H1 (cell line): ENCODE data around the gene VCX. TPM values are rescaled to one million over a fixed set of nuclear protein-coding genes. Genes with fewer than 3 reads are reported as not detected.

Source experiments
- CTCF ChIA-PET: fragments of 300-600 bp; sonication (Branson Sonifier 250); formaldehyde crosslinking; loops from one replicate; lab custom pipeline; 2021; ENCODE audit not compliant: partially characterized antibody; lab: Charles Lee
- POLR2A ChIA-PET: fragments of 300-600 bp; sonication (Branson Sonifier 250); formaldehyde crosslinking; loops from one replicate; lab custom pipeline; 2021; ENCODE audit warnings: inconsistent platforms; ENCODE audit not compliant: partially characterized antibody; lab: Charles Lee
- DNase-seq, 2 experiments: peaks; one replicate each; pipeline versions ENCODE4 v3.0.0 to v3.0.0-alpha.2; 2010 to 2022; ENCODE audit warnings: low spot score in 2 of 2, low read depth in 1 of 2, mixed read lengths in 1 of 2
- FAIRE-seq: peaks from 2 replicates; lab custom pipeline; 2011; peaks lifted over from hg19 to GRCh38; lab: Jason Lieb, UNC
- H2AFZ ChIP-seq: 2 replicates; pipeline ENCODE4 v1.8.1; 2012; ENCODE audit warnings: low read length, inconsistent platforms
- H2AK5ac ChIP-seq: 2 replicates; pipeline ENCODE4 v1.6.1; 2013; ENCODE audit warnings: low read depth, low read length
- H2BK120ac ChIP-seq: replicated peaks from 2 replicates; pipeline ENCODE3; 2013; ENCODE audit warnings: low read depth, low read length, inconsistent platforms
- H2BK12ac ChIP-seq: 2 replicates; pipeline ENCODE4 v1.6.1; 2013; ENCODE audit warnings: low read depth, low read length
- H2BK15ac ChIP-seq: 2 replicates; pipeline ENCODE4 v1.6.1; 2013; ENCODE audit warnings: low read length
- H2BK20ac ChIP-seq: 2 replicates; pipeline ENCODE4 v1.6.1; 2013; ENCODE audit warnings: low read length
- H2BK5ac ChIP-seq: 2 replicates; pipeline ENCODE4 v1.6.1; 2013; ENCODE audit warnings: low read depth, low read length
- H3K14ac ChIP-seq: 2 replicates; pipeline ENCODE4 v1.6.1; 2013; ENCODE audit warnings: inconsistent platforms; ENCODE audit not compliant: insufficient read length
- H3K18ac ChIP-seq: 2 replicates; pipeline ENCODE4 v1.6.1; 2013; ENCODE audit warnings: low read length; ENCODE audit errors: extremely low read depth
- H3K23ac ChIP-seq: 2 replicates; pipeline ENCODE4 v1.6.1; 2013; ENCODE audit warnings: inconsistent platforms; ENCODE audit not compliant: insufficient read length
- H3K23me2 ChIP-seq: 2 replicates; pipeline ENCODE4 v1.6.1; 2013; ENCODE audit warnings: low read depth, low read length
- H3K27ac ChIP-seq: 2 replicates; pipeline ENCODE4 v1.6.1; 2011; ENCODE audit warnings: low read depth, low read length, inconsistent platforms
- H3K27me3 ChIP-seq, 4 experiments: replicated peaks in 1 of 4; 1 replicate in 1 of 4; 2 replicates in 3 of 4; pipeline versions ENCODE4 v1.6.1 to v1.8.1; 2011 to 2013; ENCODE audit warnings: low read length in 3 of 4, mild to moderate bottlenecking in 3 of 4, inconsistent platforms in 2 of 4, mixed read lengths in 2 of 4, moderate library complexity in 1 of 4; ENCODE audit not compliant: control insufficient read depth in 3 of 4, insufficient read depth in 3 of 4; ENCODE audit errors: extremely low read depth in 1 of 4
- H3K36me3 ChIP-seq, 4 experiments: 2 replicates each; pipeline versions ENCODE4 v1.6.1 to v1.8.1; 2011 to 2013; ENCODE audit warnings: mild to moderate bottlenecking in 4 of 4, low read length in 3 of 4, moderate library complexity in 2 of 4, control low read depth in 1 of 4, inconsistent platforms in 1 of 4; ENCODE audit not compliant: insufficient read depth in 4 of 4, control insufficient read depth in 2 of 4
- H3K4ac ChIP-seq: replicated peaks from 2 replicates; pipeline ENCODE3; 2013; ENCODE audit warnings: low read length, low read depth, mixed read lengths, inconsistent platforms; ENCODE audit not compliant: insufficient read length
- H3K4me1 ChIP-seq, 4 experiments: replicated peaks in 1 of 4; 1 replicate in 1 of 4; 2 replicates in 3 of 4; pipeline versions ENCODE4 v1.6.1 to v1.8.1; 2011 to 2013; ENCODE audit warnings: low read length in 3 of 4, inconsistent platforms in 2 of 4, mixed read lengths in 1 of 4; ENCODE audit not compliant: insufficient read depth in 4 of 4, control insufficient read depth in 3 of 4
- H3K4me2 ChIP-seq, 2 experiments: 2 replicates each; pipeline versions ENCODE4 v1.6.1 to v1.8.1; 2011 to 2013; ENCODE audit warnings: low read depth in 2 of 2, low read length in 2 of 2, control low read depth in 1 of 2, inconsistent platforms in 1 of 2, mild to moderate bottlenecking in 1 of 2; ENCODE audit not compliant: insufficient read depth in 1 of 2
- H3K4me3 ChIP-seq, 4 experiments: fragments of 200-600, 300-600 bp in 1 of 4; sonication (generic), shearing (Covaris generic), sonication (Bioruptor Twin) in 1 of 4; 2 replicates each; pipeline versions ENCODE4 v1.5.1 to v1.8.1; 2011 to 2016; ENCODE audit warnings: low read length in 4 of 4, low read depth in 3 of 4, control low read depth in 2 of 4, inconsistent platforms in 2 of 4, mild to moderate bottlenecking in 2 of 4, mixed read lengths in 1 of 4, moderate library complexity in 1 of 4; ENCODE audit not compliant: insufficient read depth in 2 of 4; ENCODE audit errors: extremely low read depth in 1 of 4
- H3K56ac ChIP-seq: replicated peaks from 2 replicates; pipeline ENCODE3; 2013; ENCODE audit warnings: low read depth, mild to moderate bottlenecking, mixed read lengths, low read length, inconsistent platforms; ENCODE audit not compliant: insufficient read length
- H3K79me1 ChIP-seq: 2 replicates; pipeline ENCODE4 v1.6.1; 2013; ENCODE audit warnings: low read depth, low read length, control low read depth
- H3K79me2 ChIP-seq, 2 experiments: 2 replicates each; pipeline versions ENCODE4 v1.6.1 to v1.8.1; 2012 to 2013; ENCODE audit warnings: low read length in 2 of 2, mild to moderate bottlenecking in 2 of 2, inconsistent platforms in 1 of 2; ENCODE audit not compliant: insufficient read depth in 2 of 2, control insufficient read depth in 1 of 2
- H3K9ac ChIP-seq, 4 experiments: replicated peaks in 1 of 4; 1 replicate in 1 of 4; 2 replicates in 3 of 4; pipeline versions ENCODE4 v1.6.1 to v1.8.1; 2011 to 2013; ENCODE audit warnings: low read depth in 3 of 4, low read length in 3 of 4, control low read depth in 2 of 4, mild to moderate bottlenecking in 2 of 4, moderate library complexity in 2 of 4, inconsistent platforms in 1 of 4; ENCODE audit errors: extremely low read depth in 1 of 4
- H3K9me3 ChIP-seq, 2 experiments: 2 replicates each; pipeline versions ENCODE4 v1.6.1 to v1.8.1; 2012 to 2013; ENCODE audit warnings: mild to moderate bottlenecking in 2 of 2, moderate library complexity in 2 of 2, control low read depth in 1 of 2, inconsistent platforms in 1 of 2, low read depth in 1 of 2, low read length in 1 of 2, mixed read lengths in 1 of 2; ENCODE audit not compliant: insufficient read depth in 2 of 2
- H4K20me1 ChIP-seq, 2 experiments: replicated peaks in 1 of 2; 2 replicates each; pipeline versions ENCODE3 to v1.8.1; 2011 to 2013; ENCODE audit warnings: inconsistent platforms in 2 of 2, low read length in 2 of 2, mild to moderate bottlenecking in 1 of 2; ENCODE audit not compliant: insufficient read depth in 2 of 2, control insufficient read depth in 1 of 2
- H4K5ac ChIP-seq: 2 replicates; pipeline ENCODE4 v1.6.1; 2013; ENCODE audit warnings: low read length, low read depth, mixed read lengths, inconsistent platforms; ENCODE audit not compliant: insufficient read length
- H4K8ac ChIP-seq: 2 replicates; pipeline ENCODE4 v1.8.0; 2013; ENCODE audit warnings: mild to moderate bottlenecking, moderate library complexity, low read length, inconsistent platforms; ENCODE audit not compliant: insufficient read depth; ENCODE audit errors: extremely low read depth
- H4K91ac ChIP-seq: replicated peaks from 2 replicates; pipeline ENCODE3; 2013; ENCODE audit warnings: low read length, mixed read lengths, inconsistent platforms; ENCODE audit not compliant: insufficient read length
- BACH1 ChIP-seq: IDR thresholded peaks from 2 replicates; pipeline ENCODE4 v1.6.1; 2012; ENCODE audit warnings: low read length, improper control_type of control experiment
- BRCA1 ChIP-seq: IDR thresholded peaks from 2 replicates; pipeline ENCODE4 v1.6.1; 2012; ENCODE audit warnings: low read depth, low read length, improper control_type of control experiment
- MAX ChIP-seq: IDR thresholded peaks from 2 replicates; pipeline ENCODE4 v1.6.1; 2012; ENCODE audit warnings: inconsistent platforms
- RNF2 ChIP-seq: fragments of 200-900, 300-1000 bp; sonication (generic); IDR thresholded peaks from 2 replicates; pipeline ENCODE4 v1.7.1; 2016; ENCODE audit warnings: borderline replicate concordance, low read depth, mild to moderate bottlenecking, antibody characterized with exemption, low read length; ENCODE audit not compliant: poor library complexity, severe bottlenecking; ENCODE audit errors: missing control alignments
- SRF ChIP-seq: IDR thresholded peaks from 2 replicates; pipeline ENCODE4 v1.6.1; 2011; ENCODE audit warnings: mild to moderate bottlenecking, low read depth, low read length, moderate library complexity
- WGBS, 2 experiments: shearing (Covaris generic) in 1 of 2; methylation state at CpG; one replicate each; pipeline versions ENCODE4 v1.1.6 to v1.1.7; 2013 to 2015; ENCODE audit warnings: low lambda C conversion rate in 2 of 2, mixed read lengths in 2 of 2, inconsistent platforms in 1 of 2, low coverage in 1 of 2, missing lambda C conversion rate in 1 of 2; ENCODE audit not compliant: insufficient replicate concordance in 2 of 2, insufficient coverage in 1 of 2, insufficient read length in 1 of 2; ENCODE audit errors: extremely low coverage in 1 of 2, missing lambda C conversion rate in 1 of 2; 5-methylcytosine and 5-hydroxymethylcytosine counted together
- polyA plus RNA-seq, 7 experiments: library from polyadenylated mRNA; depleted of rRNA in 3 of 7; stranded (reverse) in 5 of 7; unstranded in 2 of 7; fragments of >200 nt in 5 of 7; fragments of 200-250 nt in 2 of 7; gene quantifications; 1 replicate in 5 of 7; 2 replicates in 1 of 7; 4 replicates in 1 of 7; pipeline versions ENCODE4 v1.2.1 to v1.2.3, GENCODE V29; 2011 to 2013; ENCODE audit warnings: missing spikeins in 2 of 7, mixed read lengths in 2 of 7
- total RNA-seq: library from RNA; stranded (reverse); fragmentation: NEBNext Ultra II Directional; extraction: Animal tissue kit (Norgen Biotek cat#: 25700); gene quantifications from 2 replicates; pipeline ENCODE4 v1.2.1, GENCODE V29; 2021

The VCX gene
- total and polyA plus RNA-seq, 2 of the 8 experiments (the other 6 are each of a cell fraction or from before 2014, with no cell fraction given), result not detected

DNA sequence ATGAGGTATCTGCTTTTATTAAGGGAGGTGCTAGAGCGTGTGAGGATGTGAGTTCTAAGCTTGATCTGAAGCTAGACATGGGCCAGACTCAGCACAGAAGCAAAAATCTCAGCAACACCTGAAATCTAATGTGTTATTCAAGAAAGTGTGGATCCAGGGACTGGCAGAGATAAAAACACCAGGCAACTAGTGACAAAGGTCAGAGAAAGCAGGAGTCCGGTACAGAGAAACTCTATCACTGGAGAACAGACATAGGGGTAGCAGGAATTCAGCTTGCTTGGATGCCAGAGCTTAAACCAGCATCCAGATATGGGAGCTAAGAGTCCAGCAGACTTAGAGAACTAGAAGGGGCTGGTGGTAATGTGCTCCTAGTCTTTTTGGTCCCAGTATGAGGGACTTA, 34.0 kb downstream of the VCX start:
- H2AFZ ChIP-seq, result no peak overlapping the region
- H3K14ac ChIP-seq, result no peak overlapping the region
- no peak overlapping the region for H3K4me2 ChIP-seq
- no peaks in the 10 kb centered on the region for H4K20me1 ChIP-seq
- H3K4me1 ChIP-seq, result no peaks in the 10 kb centered on the region
- no peak overlapping the region for H3K9ac ChIP-seq
- FAIRE-seq (no peak), DNase-seq (no peak)
- no peak overlapping the region for H3K4ac ChIP-seq
- no peak overlapping the region for H3K4me3 ChIP-seq
- no peak overlapping the region for H4K5ac ChIP-seq
- H3K27me3 ChIP-seq, result no peaks in the 10 kb centered on the region
- 90% methylated on average over 2 of the region's 2 CpGs; no CpG with 5 or more reads in 1 of the 2 experiments for WGBS, 2 experiments
- no peak overlapping the region for H3K27ac ChIP-seq
- TF ChIP-seq MAX (no peak), SRF (no peak), BRCA1 (no peak), RNF2 (no peak), BACH1 (no peak)
- no peak overlapping the region for H3K56ac ChIP-seq
- H3K36me3 ChIP-seq, result no peaks in the 10 kb centered on the region
- H4K8ac ChIP-seq, result no peak overlapping the region
- H3K18ac ChIP-seq, result no peak overlapping the region
- ChIA-PET CTCF (no interaction called here), POLR2A (no interaction called here)
- no peaks in the 10 kb centered on the region for H3K79me2 ChIP-seq
- no peak overlapping the region for H4K91ac ChIP-seq
- no peak overlapping the region for H2BK5ac ChIP-seq
- no peak overlapping the region for H2BK20ac ChIP-seq
- H3K23ac ChIP-seq, result no peak overlapping the region
- H2AK5ac ChIP-seq, result no peak overlapping the region
- no peaks in the 10 kb centered on the region for H3K79me1 ChIP-seq
- no peak overlapping the region for H2BK12ac ChIP-seq
- H3K9me3 ChIP-seq, result no peaks in the 10 kb centered on the region
- no peak overlapping the region for H2BK120ac ChIP-seq
- no peak overlapping the region for H2BK15ac ChIP-seq
- no peaks in the 10 kb centered on the region for H3K23me2 ChIP-seq
